Coronary artery (tissue), 2 donors: ENCODE measurements around the gene PRKN.

Experiments used
- DNase-seq: peaks from one replicate; pipeline ENCODE4 v3.0.0-alpha.2; 2017; ENCODE audit warnings: low spot score
- H3K27ac ChIP-seq, 2 donors: fragments of 200-600 bp; sonication (generic); one replicate each; pipeline ENCODE4 v1.5.1; 2016 to 2019
- H3K4me3 ChIP-seq: fragments of 200-600 bp; sonication (generic); 2 replicates; pipeline ENCODE4 v1.5.1; 2016; ENCODE audit warnings: mild to moderate bottlenecking, moderate library complexity
- CTCF ChIP-seq: fragments of 200-600 bp; sonication (generic); IDR thresholded peaks from one replicate; pipeline ENCODE4 v1.5.1; 2019; ENCODE audit warnings: antibody characterized with exemption

Gene PRKN

GRCh38 chr6:161487694-161488093 is 1239.9 kb downstream of the PRKN start:
- Histone ChIP-seq H3K4me3 (no peak overlapping the region), H3K27ac (no peak overlapping the region)
- no peak for TF ChIP-seq CTCF
- DNase-seq = no peak

GRCh38 chr6:161487217-161487531 is 1240.4 kb downstream of the PRKN start:
- Histone ChIP-seq H3K27ac (no peak overlapping the region), H3K4me3 (no peak overlapping the region)
- no peak for TF ChIP-seq CTCF
- no peak for DNase-seq

- no peak for TF ChIP-seq CTCF
- Histone ChIP-seq H3K4me3 (no peak overlapping the region), H3K27ac (no peak overlapping the region)
- no peak for DNase-seq
These were observed 1241.0 kb downstream of the PRKN start for GRCh38 chr6:161486361-161487216.

- TF ChIP-seq CTCF = no peak
- H3K4me3 ChIP-seq = no peak overlapping the region
- no peak overlapping the region for H3K27ac ChIP-seq
- no peak for DNase-seq
These were observed 1245.1 kb downstream of the PRKN start for GRCh38 chr6:161482517-161482858.

GRCh38 chr6:161481786-161482516 is 1245.6 kb downstream of the PRKN start:
- Histone ChIP-seq H3K4me3 (no peak overlapping the region), H3K27ac (no peak overlapping the region)
- no peak for TF ChIP-seq CTCF
- DNase-seq = no peak

GRCh38 chr6:161480421-161481155 is 1247.0 kb downstream of the PRKN start:
- H3K4me3 ChIP-seq = no peak overlapping the region
- no peak for TF ChIP-seq CTCF

More at GRCh38 chr6:161480421-161481155, 1247.0 kb downstream of the PRKN start:
- no peak overlapping the region for H3K27ac ChIP-seq
- DNase-seq = no peak
